ENCODE results near the gene TSEN2. TPM values are rescaled to one million over a fixed set of nuclear protein-coding genes. Genes with fewer than 3 reads are reported as not detected.

TSEN2 gene
- polyA plus RNA-seq, 3 donors: 3.2 to 7.3 (median 3.9) TPM

DNA sequence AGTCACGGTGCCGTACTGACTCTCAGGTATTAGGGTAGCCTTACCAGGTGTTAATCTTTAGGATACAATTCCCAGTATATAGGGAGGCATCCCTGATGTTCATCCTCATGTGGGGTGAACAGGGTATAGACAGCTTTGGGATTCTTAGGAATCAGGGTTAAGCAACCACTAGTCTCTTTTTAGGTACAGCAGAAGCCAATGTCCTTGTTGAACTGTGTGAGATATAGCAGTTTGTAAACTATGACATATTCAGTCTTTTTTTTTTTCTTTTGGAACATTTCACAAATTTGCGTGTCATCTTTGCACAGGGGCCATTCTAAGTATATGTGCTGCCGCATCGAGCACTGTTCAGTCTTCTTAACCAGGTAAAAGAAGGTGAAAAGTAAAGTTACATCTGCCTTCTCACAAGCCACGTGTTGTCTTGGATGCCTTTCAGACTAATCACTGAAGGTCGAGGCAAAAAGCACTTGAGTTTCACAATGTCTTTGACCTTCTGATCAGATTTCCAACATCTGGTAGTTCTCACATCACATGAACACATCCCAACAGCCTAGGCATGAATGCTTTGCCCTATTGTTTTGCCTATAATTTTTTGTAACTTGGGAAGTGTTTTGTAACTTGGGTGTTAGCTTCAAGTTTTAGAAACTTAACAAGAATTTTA, 17.2 kb downstream of the TSEN2 start:
- H3K4me3 Mint-ChIP-seq: no peak overlapping the region
- Histone ChIP-seq H3K36me3 (replicated peaks in 1 of 2; ENCODE audit: control insufficient read depth in 1 of 2, insufficient read depth in 2 of 2, low read length in 2 of 2) (peaks cover 41 to 75% of the 10 kb centered on the region in 2 donors), H4K20me1 (ENCODE audit: insufficient read depth, low read length) (no peaks in the 10 kb centered on the region), H3K9me3 (replicated peaks in 1 of 2; ENCODE audit: control insufficient read depth in 1 of 2, insufficient read depth in 1 of 2, low read length in 2 of 2) (no peaks in the 10 kb centered on the region), H3K4me3 (replicated peaks in 1 of 3; ENCODE audit: low read depth in 2 of 3, low read length in 3 of 3) (no peak overlapping the region), H3K4me2 (replicated peaks; ENCODE audit: extremely low read depth, low read length, poor library complexity, severe bottlenecking) (no peak overlapping the region), H3K27ac (ENCODE audit: low read depth in 1 of 2, low read length in 2 of 2) (no peak overlapping the region), H3K4me1 (ENCODE audit: control insufficient read depth in 1 of 2, insufficient read depth in 2 of 2, low read length in 2 of 2) (peaks cover 9 to 10% of the 10 kb centered on the region in 2 donors), H3K79me2 (ENCODE audit: insufficient read depth, low read length) (no peaks in the 10 kb centered on the region), H3K27me3 (ENCODE audit: control insufficient read depth in 2 of 2, insufficient read depth in 2 of 2, low read length in 2 of 2) (no peaks in the 10 kb centered on the region), H3K9ac (ENCODE audit: insufficient read depth, low read length, poor library complexity, severe bottlenecking) (no peak overlapping the region), H2AFZ (ENCODE audit: insufficient read depth, low read depth, low read length, poor library complexity, severe bottlenecking) (no peak overlapping the region)
- H3K36me3 Mint-ChIP-seq: peaks cover 52% of the 10 kb centered on the region in 2 donors
- no peak for DNase-seq
- no peaks in the 10 kb centered on the region for H3K9me3 Mint-ChIP-seq
- H3K27ac Mint-ChIP-seq: no peak overlapping the region
- TF ChIP-seq, protein P1, sequence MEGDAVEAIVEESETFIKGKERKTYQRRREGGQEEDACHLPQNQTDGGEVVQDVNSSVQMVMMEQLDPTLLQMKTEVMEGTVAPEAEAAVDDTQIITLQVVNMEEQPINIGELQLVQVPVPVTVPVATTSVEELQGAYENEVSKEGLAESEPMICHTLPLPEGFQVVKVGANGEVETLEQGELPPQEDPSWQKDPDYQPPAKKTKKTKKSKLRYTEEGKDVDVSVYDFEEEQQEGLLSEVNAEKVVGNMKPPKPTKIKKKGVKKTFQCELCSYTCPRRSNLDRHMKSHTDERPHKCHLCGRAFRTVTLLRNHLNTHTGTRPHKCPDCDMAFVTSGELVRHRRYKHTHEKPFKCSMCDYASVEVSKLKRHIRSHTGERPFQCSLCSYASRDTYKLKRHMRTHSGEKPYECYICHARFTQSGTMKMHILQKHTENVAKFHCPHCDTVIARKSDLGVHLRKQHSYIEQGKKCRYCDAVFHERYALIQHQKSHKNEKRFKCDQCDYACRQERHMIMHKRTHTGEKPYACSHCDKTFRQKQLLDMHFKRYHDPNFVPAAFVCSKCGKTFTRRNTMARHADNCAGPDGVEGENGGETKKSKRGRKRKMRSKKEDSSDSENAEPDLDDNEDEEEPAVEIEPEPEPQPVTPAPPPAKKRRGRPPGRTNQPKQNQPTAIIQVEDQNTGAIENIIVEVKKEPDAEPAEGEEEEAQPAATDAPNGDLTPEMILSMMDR (IDR thresholded peaks at IDR 0.05): no peak
- peaks cover 10% of the 10 kb centered on the region for H3K4me1 Mint-ChIP-seq
- peaks cover 0 to 2% (median 0%) of the 10 kb centered on the region in 3 donors for H3K27me3 Mint-ChIP-seq (ENCODE audit: low read depth in 3 of 3)
- 100% methylated on average over 4 of the region's 7 CpGs for WGBS (ENCODE audit: insufficient coverage)
- intact Hi-C loops (cut with micrococcal nuclease): no loop called here

DNA sequence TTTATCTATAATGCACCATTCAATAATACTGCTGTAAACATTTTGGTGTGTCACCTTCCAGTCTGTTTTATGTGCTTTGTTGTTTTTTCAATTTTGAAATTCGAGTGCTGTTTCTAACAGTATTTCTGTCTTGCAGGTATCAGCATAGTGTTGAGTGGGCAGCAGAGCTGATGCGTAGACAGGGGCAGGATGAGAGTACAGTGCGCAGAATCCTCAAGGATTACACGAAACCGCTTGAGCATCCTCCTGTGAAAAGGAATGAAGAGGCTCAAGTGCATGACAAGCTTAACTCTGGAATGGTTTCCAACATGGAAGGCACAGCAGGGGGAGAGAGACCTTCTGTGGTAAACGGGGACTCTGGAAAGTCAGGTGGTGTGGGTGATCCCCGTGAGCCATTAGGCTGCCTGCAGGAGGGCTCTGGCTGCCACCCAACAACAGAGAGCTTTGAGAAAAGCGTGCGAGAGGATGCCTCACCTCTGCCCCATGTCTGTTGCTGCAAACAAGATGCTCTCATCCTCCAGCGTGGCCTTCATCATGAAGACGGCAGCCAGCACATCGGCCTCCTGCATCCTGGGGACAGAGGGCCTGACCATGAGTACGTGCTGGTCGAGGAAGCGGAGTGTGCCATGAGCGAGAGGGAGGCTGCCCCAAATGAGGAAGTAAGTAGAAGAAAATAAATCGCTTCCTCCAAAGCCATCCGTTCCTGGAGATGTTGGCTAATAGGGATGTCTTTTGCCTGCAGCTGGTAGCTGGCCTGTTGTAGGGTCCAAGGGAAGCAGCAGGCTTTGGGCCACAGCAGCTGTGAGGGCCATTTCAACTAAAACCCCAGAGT, 19.1 kb downstream of the TSEN2 start:
- H3K9me3 ChIP-seq (replicated peaks in 1 of 2; ENCODE audit: control insufficient read depth in 1 of 2, insufficient read depth in 1 of 2, low read length in 2 of 2): no peaks in the 10 kb centered on the region
- H3K9me3 Mint-ChIP-seq: no peaks in the 10 kb centered on the region
- intact Hi-C loops (cut with micrococcal nuclease): no loop called here
- peaks cover 0 to 2% (median 0%) of the 10 kb centered on the region in 3 donors for H3K27me3 Mint-ChIP-seq (ENCODE audit: low read depth in 3 of 3)
- H3K27ac Mint-ChIP-seq: peak overlapping the region in 1 of 7 donors; percentile 36
- H3K27me3 ChIP-seq (ENCODE audit: control insufficient read depth in 2 of 2, insufficient read depth in 2 of 2, low read length in 2 of 2): no peaks in the 10 kb centered on the region
- H2AFZ ChIP-seq (ENCODE audit: insufficient read depth, low read depth, low read length, poor library complexity, severe bottlenecking): peak overlapping the region; percentile 57
- peaks cover 10% of the 10 kb centered on the region for H3K4me1 Mint-ChIP-seq
- H4K20me1 ChIP-seq (ENCODE audit: insufficient read depth, low read length): no peaks in the 10 kb centered on the region
- no peak overlapping the region for H3K4me3 ChIP-seq (replicated peaks in 1 of 3; ENCODE audit: low read depth in 2 of 3, low read length in 3 of 3)
- H3K27ac ChIP-seq (ENCODE audit: low read depth in 1 of 2, low read length in 2 of 2): no peak overlapping the region
- H3K4me2 ChIP-seq (replicated peaks; ENCODE audit: extremely low read depth, low read length, poor library complexity, severe bottlenecking): peak overlapping the region; percentile 19
- H3K36me3 ChIP-seq (replicated peaks in 1 of 2; ENCODE audit: control insufficient read depth in 1 of 2, insufficient read depth in 2 of 2, low read length in 2 of 2): peaks cover 28 to 57% of the 10 kb centered on the region in 2 donors
- H3K4me3 Mint-ChIP-seq: peak overlapping the region in 1 of 2 donors; percentile 52
- TF ChIP-seq, protein P1 (IDR thresholded peaks at IDR 0.05): no peak
- H3K9ac ChIP-seq (ENCODE audit: insufficient read depth, low read length, poor library complexity, severe bottlenecking): no peak overlapping the region
- peaks cover 46 to 49% of the 10 kb centered on the region in 2 donors for H3K36me3 Mint-ChIP-seq
- H3K79me2 ChIP-seq (ENCODE audit: insufficient read depth, low read length): no peaks in the 10 kb centered on the region
- WGBS (ENCODE audit: insufficient coverage): 53% methylated on average over 14 of the region's 18 CpGs
- H3K4me1 ChIP-seq (ENCODE audit: control insufficient read depth in 1 of 2, insufficient read depth in 2 of 2, low read length in 2 of 2): peaks cover 9 to 10% of the 10 kb centered on the region in 2 donors
- DNase-seq: peak; percentile 54 to 64 (median 59)

Measured in CD14-positive monocyte (primary cell).